ENCODE data around the gene FIGNL2.

DNA sequence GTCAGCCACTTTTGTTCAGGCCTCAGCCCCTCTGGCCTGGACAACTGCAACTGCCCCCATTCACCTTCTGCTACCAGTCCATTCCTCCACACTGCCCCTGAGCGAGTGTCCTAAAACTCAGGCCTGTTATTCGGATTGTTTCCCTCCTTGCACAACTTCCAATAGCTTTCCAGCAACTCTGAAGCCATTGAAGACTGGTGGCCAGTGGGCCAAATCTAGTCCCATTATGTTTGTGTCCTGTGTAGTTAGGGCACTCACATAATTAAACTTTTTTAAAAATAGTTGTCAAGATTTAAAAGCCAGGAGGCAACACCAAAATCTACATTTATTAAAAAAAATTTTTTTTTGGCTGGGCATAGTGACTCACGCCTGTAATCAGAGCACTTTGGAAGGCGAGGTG, 17.8 kb upstream of the FIGNL2 start:
- TF ChIP-seq, protein P1, sequence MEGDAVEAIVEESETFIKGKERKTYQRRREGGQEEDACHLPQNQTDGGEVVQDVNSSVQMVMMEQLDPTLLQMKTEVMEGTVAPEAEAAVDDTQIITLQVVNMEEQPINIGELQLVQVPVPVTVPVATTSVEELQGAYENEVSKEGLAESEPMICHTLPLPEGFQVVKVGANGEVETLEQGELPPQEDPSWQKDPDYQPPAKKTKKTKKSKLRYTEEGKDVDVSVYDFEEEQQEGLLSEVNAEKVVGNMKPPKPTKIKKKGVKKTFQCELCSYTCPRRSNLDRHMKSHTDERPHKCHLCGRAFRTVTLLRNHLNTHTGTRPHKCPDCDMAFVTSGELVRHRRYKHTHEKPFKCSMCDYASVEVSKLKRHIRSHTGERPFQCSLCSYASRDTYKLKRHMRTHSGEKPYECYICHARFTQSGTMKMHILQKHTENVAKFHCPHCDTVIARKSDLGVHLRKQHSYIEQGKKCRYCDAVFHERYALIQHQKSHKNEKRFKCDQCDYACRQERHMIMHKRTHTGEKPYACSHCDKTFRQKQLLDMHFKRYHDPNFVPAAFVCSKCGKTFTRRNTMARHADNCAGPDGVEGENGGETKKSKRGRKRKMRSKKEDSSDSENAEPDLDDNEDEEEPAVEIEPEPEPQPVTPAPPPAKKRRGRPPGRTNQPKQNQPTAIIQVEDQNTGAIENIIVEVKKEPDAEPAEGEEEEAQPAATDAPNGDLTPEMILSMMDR (IDR thresholded peaks at IDR 0.05): no peak
- TF ChIP-seq EZH2 (IDR thresholded peaks at IDR 0.05) (no peak), EZH2phosphoT487 (IDR thresholded peaks at IDR 0.05) (no peak)
